HG03558 (cell line): ENCODE measurements around the gene GRID2.

Experiments used
- ATAC-seq: cut with Tn5 transposase; IDR thresholded peaks from one replicate; pipeline ENCODE4 v1.9.1; 2021; ENCODE audit warnings: moderate number of reproducible peaks; ENCODE audit not compliant: unreplicated experiment; ENCODE audit errors: extremely low read depth

The GRID2 gene

GRCh38 chr4:92847026-92847425 lies 543.3 kb downstream of the GRID2 start:
- ATAC-seq = no peak

GRCh38 chr4:92862509-92862908 lies 558.7 kb downstream of the GRID2 start:
- ATAC-seq = no peak

GRCh38 chr4:92864096-92864495 lies 560.3 kb downstream of the GRID2 start:
- ATAC-seq = no peak

- no peak for ATAC-seq
These were observed 568.8 kb downstream of the GRID2 start for GRCh38 chr4:92872604-92873003.

- ATAC-seq = no peak
These were observed 581.9 kb downstream of the GRID2 start for GRCh38 chr4:92885632-92886031.

- ATAC-seq = no peak
These were observed 648.7 kb downstream of the GRID2 start for GRCh38 chr4:92952426-92952825.

- no peak for ATAC-seq
These were observed 649.1 kb downstream of the GRID2 start for GRCh38 chr4:92952897-92953296.

- ATAC-seq = no peak
These were observed 649.7 kb downstream of the GRID2 start for GRCh38 chr4:92953462-92953861.

- no peak for ATAC-seq
These were observed 658.1 kb downstream of the GRID2 start for GRCh38 chr4:92961881-92962280.

- no peak for ATAC-seq
These were observed 659.1 kb downstream of the GRID2 start for GRCh38 chr4:92962831-92963230.

GRCh38 chr4:92968556-92968955 lies 664.8 kb downstream of the GRID2 start:
- no peak for ATAC-seq

- ATAC-seq = no peak
These were observed 665.2 kb downstream of the GRID2 start for GRCh38 chr4:92968996-92969395.

- no peak for ATAC-seq
These were observed 666.0 kb downstream of the GRID2 start for GRCh38 chr4:92969650-92970379.

GRCh38 chr4:92970996-92971395 lies 667.2 kb downstream of the GRID2 start:
- no peak for ATAC-seq

- no peak for ATAC-seq
These were observed 684.5 kb downstream of the GRID2 start for GRCh38 chr4:92988301-92988700.

- no peak for ATAC-seq
These were observed 689.0 kb downstream of the GRID2 start for GRCh38 chr4:92992758-92993157.

- no peak for ATAC-seq
These were observed 691.0 kb downstream of the GRID2 start for GRCh38 chr4:92994727-92995126.

GRCh38 chr4:92996533-92996932 lies 692.8 kb downstream of the GRID2 start:
- ATAC-seq = no peak

GRCh38 chr4:93000910-93001309 lies 697.1 kb downstream of the GRID2 start:
- ATAC-seq = no peak

- ATAC-seq = no peak
These were observed 698.5 kb downstream of the GRID2 start for GRCh38 chr4:93002240-93002639.

GRCh38 chr4:93016350-93016749 lies 712.6 kb downstream of the GRID2 start:
- ATAC-seq = no peak

- ATAC-seq = no peak
These were observed 714.5 kb downstream of the GRID2 start for GRCh38 chr4:93018243-93018642.
